Limb (tissue), 2 donors: ENCODE results near the gene STK32C.
"Not testable (repeated sequence)": the region's sequence is repeated elsewhere in the genome, so short reads cannot be mapped to it uniquely, and the experiment has no call there.

ENCODE experiments used
- DNase-seq, 2 donors: peaks; one replicate each; pipeline ENCODE4 v3.0.0-alpha.2; 2016; ENCODE audit errors: extremely low spot score in 2 of 2

Gene STK32C

GRCh38 chr10:132172091-132173066, 135.4 kb downstream of the STK32C start:
- DNase-seq, result no peak

DNA sequence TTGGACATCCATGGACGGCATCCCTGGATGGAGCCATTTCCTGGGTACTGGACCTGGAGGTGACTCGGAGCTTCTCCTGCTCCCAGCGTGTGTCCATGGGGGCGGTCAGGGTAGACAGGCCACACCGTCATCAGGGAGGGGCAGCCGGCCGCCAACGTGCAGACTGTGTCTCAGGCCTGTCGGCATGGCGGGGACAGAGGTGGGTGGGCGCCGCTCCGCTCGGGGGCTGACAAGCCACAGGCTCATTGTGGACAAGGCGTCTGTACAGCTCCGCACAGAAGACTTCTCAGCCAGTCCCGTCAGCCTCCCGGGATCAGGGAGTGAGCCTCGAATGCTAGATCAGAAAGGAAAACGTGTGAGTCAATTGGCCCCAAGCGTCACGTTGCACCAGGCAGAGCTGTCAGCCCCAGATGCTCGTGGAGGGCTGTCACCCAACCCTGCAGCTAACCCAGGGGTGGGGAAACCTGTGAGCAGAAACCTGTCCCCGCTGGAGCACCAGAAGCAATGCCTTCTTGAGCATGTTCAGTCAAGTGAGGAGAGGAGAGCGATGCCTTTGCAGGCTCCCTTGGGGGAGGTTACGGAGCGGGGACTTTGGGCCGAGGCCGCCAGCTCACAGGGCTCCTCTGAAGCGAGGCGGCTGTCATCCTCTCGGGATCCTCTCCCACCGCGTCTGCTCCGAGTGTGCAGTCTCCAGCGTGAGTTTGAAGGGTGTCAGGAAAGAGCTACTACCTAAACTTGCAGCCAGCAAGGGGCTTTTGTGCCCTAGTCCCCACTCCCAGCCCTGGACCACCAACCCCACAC, 137.0 kb downstream of the STK32C start:
- no peak for DNase-seq

DNA sequence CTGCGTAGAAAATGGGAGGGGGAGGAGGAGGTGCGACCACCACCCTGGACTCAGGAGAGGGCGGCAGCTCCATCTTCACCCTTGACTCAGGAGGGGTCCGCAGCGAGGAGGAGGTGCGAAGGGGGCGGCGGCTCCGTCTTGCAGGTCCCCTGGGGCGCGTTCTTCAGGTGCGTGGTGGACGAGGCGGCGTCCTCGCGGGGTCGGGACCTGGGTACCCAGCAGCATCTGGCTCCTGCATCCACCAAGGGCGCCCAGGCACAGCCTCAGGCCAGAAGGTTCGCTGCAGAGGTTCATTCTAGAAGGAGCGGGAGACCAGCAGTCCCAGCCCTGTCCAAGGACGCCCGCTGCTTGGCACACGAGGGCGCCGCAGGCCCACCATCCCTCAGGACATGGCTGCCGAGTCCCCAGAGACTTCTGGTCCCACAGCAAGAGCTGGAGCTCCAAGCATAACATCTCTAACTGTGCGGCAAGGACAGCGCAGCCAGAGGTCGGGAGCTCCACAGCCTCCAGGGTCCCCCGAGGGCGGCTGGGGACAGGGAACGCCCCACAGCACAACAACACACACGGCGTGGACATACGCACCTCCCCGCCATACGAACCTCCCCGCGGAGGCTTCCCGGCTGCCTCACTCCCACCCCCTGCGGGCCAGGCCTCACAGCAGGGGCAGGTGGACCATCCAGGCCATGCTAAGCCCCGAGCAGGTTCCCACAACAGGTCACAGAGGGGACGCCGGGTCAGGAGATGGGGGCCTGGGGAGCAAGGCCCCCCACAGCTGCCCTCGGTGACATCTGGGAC, 137.8 kb downstream of the STK32C start:
- DNase-seq, result no peak

DNA sequence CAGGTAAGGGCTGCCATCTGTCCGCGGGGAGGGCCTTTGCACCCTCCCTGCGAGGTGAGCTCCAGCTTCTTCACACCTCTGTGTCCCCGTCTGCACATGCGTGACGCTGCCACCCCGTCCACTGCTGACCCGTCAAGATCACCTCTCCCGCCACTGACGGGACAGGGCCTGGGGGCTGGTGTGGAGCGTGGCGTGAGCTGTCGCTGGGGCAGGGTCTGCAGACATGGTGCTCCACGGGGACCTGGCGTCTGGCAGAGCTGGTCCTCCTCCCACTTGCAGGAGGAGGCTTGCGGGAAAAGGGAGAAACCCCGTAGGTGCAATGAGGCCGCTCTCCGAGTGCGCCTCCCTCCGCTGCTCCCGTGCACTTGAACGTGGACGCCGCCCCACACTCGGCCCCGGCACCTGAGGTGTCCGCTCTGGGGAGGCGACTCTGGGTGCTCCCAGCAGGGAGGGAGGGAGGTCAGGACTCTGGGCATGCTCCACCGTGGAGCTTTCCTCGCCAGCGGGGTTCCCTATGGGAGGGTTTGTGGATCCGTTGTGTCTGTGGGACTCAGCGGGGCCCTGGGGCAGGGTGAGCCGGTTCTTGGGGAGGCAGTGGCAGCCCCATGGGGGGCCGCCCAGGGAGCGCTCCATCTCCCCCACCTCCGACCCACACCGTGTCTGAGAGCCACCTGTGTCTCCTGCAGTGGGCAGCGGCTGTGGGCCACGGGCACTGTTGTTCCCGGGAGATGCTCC, 138.6 kb downstream of the STK32C start:
- DNase-seq, result no peak

GRCh38 chr10:132168571-132169030, 139.1 kb downstream of the STK32C start:
- no peak for DNase-seq

GRCh38 chr10:132167976-132168375, 139.8 kb downstream of the STK32C start:
- no peak for DNase-seq

DNA sequence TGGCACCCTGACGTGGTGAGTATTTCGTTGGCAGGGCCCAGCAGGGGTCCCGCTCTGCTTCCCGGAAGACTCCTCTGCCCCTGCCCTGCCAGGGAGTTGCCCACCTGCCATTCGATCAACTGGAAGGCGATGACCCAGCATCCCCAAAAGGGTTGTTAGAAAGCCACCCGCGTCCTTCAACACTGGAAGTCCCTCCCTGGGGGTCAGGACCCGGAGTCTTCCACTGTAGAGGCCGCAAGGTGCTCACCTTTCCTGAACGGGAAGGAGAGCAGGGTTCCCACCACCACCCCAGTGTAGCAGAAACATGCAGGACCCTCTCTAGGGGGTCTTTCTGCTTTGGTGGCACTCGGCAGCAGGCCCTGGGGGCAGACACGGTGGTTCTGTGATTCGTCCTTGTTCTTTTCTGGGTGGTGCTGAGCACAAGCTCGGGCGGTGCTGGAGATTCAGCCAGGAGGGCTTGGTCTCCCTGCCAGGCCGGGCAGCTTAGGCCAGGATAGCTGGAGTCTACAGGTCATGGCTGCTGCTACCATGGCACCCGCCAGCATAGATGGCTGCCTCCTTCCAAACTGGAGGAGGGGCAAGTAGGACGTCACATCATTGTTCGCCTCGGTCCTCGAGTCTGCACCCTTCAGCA, 140.6 kb downstream of the STK32C start:
- no peak for DNase-seq

- DNase-seq, result no peak
These were observed 141.4 kb downstream of the STK32C start for GRCh38 chr10:132166216-132166950.

- no peak for DNase-seq
These were observed 142.3 kb downstream of the STK32C start for GRCh38 chr10:132165416-132165980.

DNA sequence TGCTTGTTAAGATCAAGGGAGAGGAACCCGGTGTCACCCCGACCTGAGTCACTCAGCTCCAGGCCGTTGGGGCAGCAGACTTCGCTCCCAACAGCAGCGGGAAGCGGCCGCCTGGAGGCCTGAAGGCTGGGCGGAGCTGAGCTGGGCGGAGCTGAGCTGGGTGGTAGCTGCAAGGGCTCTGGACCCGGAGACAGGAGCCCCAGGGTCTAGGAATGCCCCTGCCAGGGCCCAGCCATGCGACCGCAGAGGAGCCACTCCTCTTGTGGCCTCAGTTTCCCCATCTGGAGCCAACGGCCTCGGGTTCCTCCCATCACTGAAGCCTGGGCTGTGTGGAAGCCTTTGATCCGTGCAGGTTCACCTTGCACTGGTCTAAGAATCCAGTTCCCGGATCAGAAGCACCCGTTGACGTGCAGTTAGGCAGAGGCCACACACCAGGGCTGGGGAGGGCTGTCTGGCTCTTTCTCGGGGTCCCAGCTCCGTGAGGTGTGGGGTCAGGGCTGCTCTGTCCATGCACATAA, 142.9 kb downstream of the STK32C start:
- no peak for DNase-seq

DNA sequence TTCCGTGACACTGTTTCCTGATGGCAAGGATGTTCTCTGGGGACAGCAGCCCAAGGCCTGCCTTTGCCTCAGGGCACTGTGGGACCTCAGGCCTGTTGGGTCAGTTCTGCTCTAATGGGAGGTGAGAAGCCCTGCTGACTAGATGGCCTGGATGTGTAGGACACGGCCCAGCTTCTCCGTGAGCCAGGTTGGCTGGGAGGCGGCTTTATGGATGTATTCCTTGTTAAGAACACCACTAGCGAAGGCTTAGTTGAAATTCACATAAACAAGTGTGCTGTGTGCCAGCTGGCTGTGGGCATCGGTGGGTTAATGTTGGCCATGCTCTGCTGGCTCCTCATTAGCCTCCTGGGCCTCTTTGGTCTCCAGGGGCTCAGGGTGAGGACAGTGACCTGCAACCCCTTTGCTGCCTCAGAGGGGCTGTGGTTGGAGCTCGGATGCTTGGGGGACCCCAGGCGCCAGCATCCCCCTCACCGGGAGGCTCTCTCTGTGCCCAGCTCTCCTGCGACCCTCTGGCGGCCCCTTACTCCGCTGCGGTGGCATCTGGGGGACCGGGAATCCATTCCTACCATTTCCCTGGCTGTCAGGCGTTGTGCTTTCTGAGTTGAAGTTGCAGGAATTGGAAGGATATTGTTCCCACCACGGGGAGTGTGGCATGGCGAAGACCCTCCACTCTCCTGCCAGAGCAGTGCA, 143.8 kb downstream of the STK32C start:
- no peak for DNase-seq

DNA sequence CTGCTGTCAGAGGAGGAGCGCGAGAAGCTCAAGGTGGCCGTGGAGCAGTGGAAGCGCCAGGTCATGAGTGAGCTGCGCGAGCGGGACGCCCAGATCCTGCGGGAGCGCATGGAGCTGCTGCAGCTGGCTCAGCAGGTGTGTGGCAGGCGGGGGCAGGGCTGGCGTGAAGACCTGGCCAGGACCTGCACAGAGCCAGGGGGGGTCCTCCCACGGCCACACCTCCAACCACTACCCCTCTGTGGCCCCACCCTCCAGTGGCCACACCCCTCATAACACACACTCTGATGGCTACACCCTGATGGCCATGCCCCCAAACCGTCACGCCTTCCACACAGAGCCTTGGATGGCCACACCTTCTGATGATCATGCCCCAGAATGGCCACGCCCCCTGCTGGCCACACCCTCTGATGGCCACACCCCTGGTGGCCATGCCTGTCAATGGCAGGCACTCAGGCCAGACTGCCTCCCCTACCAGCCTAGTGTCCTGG, 144.4 kb downstream of the STK32C start:
- no peak for DNase-seq

GRCh38 chr10:132162590-132163277, 145.0 kb downstream of the STK32C start:
- no peak for DNase-seq

DNA sequence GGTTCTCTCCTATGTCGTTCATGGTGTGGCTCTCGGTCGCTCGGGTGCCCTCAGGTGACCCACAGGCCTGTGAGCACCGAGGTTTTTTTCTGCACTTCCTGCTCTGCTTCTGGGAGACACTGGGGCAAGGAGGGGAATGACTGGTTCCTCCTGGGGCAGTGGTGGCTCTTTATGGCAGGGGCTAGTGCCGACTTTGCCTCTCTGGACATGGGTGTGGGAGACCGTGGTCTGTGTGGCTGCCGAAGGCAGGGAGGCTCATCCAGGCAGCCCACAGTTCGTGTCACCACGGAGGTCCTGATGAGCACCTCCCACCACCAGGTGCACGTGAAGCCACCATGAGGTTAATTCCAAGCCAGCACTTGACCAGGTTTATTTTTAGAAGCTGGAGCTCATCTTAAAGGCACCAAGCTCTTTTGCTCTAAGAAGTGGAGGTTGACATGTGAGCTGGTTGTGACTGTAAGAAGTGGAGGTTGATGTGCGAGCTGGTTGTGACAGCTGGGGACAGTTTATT, 145.7 kb downstream of the STK32C start:
- DNase-seq, result no peak

GRCh38 chr10:132160834-132161622, 146.7 kb downstream of the STK32C start:
- DNase-seq, result not testable (repeated sequence)

DNA sequence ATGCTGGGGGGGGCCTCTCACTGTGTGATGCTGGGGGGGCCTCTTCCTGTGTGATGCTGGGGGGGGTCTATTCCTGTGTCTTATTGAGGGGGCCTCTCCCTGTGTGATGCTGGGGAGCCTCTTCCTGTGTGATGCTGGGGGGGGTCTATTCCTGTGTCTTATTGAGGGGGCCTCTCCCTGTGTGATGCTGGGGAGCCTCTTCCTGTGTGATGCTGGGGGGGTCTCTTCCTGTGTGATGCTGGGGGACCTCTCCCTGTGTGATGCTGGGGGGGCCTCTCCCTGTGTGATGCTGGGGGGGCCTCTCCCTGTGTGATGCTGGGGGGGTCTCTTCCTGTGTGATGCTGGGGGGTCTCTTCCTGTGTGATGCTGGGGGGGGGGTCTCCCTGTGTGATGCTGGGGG, 147.5 kb downstream of the STK32C start:
- not testable (repeated sequence) for DNase-seq
